ENCODE results near the gene PLEKHA8.

DNA sequence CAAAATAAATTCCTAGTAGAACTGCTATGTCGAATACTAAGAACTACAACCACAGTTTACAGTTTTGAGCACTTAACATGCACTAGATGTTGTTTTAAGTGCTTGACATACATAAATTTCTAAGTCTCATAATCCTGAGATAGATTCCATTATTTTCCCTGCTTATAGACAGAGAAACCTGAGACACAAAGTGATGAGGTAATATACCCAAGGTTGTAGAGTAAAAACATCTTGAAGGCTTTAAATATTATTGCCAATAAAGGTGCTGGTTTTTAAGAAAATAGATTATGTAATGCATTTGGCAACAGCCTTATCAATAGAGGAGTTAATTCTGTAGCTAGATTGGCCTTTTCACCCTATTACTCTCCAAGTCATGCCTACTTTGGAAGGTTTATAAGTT is 48.2 kb downstream of the PLEKHA8 start:
- TF ChIP-seq, protein P1, sequence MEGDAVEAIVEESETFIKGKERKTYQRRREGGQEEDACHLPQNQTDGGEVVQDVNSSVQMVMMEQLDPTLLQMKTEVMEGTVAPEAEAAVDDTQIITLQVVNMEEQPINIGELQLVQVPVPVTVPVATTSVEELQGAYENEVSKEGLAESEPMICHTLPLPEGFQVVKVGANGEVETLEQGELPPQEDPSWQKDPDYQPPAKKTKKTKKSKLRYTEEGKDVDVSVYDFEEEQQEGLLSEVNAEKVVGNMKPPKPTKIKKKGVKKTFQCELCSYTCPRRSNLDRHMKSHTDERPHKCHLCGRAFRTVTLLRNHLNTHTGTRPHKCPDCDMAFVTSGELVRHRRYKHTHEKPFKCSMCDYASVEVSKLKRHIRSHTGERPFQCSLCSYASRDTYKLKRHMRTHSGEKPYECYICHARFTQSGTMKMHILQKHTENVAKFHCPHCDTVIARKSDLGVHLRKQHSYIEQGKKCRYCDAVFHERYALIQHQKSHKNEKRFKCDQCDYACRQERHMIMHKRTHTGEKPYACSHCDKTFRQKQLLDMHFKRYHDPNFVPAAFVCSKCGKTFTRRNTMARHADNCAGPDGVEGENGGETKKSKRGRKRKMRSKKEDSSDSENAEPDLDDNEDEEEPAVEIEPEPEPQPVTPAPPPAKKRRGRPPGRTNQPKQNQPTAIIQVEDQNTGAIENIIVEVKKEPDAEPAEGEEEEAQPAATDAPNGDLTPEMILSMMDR (IDR thresholded peaks at IDR 0.05 in 4 of 5, conservative IDR thresholded peaks at IDR 0.05 in 1 of 5) = no peak
- TF ChIP-seq POLR2A (IDR thresholded peaks at IDR 0.05) = no peak
